GM12878 (cell line): ENCODE measurements around the gene ANKRD37. TPM values are rescaled to one million over a fixed set of nuclear protein-coding genes. Genes with fewer than 3 reads are reported as not detected.

ENCODE experiments used
- ATAC-seq: fragments of 200-7000 bp; cut with Tn5 transposase; 3 replicates; pipeline ENCODE4 v1.9.1; 2020; ENCODE audit warnings: mild to moderate bottlenecking, moderate library complexity
- BruUV-seq: library from RNA; stranded (reverse); fragments of 400-500 nt; replicated peaks from 2 replicates; lab custom pipeline; 2021; lab: Mats Ljungman, UMichigan
- CTCF ChIA-PET: fragments of 300-600 bp; sonication (Branson Sonifier 250); formaldehyde crosslinking; extraction: SDS; loops from one replicate; lab custom pipeline; 2021; ENCODE audit warnings: inconsistent platforms; lab: Yijun Ruan, JAX
- POLR2A ChIA-PET: fragments of 350-600 bp; formaldehyde crosslinking; extraction: SDS; loops from one replicate; lab custom pipeline; 2021; ENCODE audit warnings: inconsistent platforms; lab: Charles Lee
- RAD21 ChIA-PET: fragments of 300-600 bp; sonication (Branson Sonifier 250); formaldehyde crosslinking; loops from one replicate; lab custom pipeline; 2023; ENCODE audit warnings: antibody characterized with exemption; ENCODE audit not compliant: unreplicated experiment; lab: Charles Lee
- SMC1A ChIA-PET: fragments of 300-600 bp; sonication (Branson Sonifier 250); formaldehyde crosslinking; loops from one replicate; lab custom pipeline; 2023; ENCODE audit not compliant: unreplicated experiment, uncharacterized antibody; lab: Charles Lee
- DNase-seq: peaks from one replicate; pipeline ENCODE4 v3.0.0-alpha.2; 2011; ENCODE audit warnings: low read depth, low spot score
- FAIRE-seq: peaks from 3 replicates; lab custom pipeline; 2011; peaks lifted over from hg19 to GRCh38; lab: Jason Lieb, UNC
- H2AFZ ChIP-seq: 2 replicates; pipeline ENCODE4 v1.6.0; 2011; ENCODE audit warnings: low read depth, low read length, control low read depth; ENCODE audit not compliant: control insufficient read depth
- H3K27ac ChIP-seq: 2 replicates; pipeline ENCODE4 v1.5.1; 2011; ENCODE audit warnings: control low read depth; ENCODE audit not compliant: control insufficient read depth, insufficient read depth
- H3K27me3 ChIP-seq, 2 experiments: replicated peaks in 1 of 2; 2 replicates each; pipeline versions ENCODE4 v1.6.0 to v1.6.1; 2011; ENCODE audit warnings: low read length in 1 of 2; ENCODE audit not compliant: control insufficient read depth in 2 of 2, insufficient read depth in 2 of 2
- H3K36me3 ChIP-seq, 2 experiments: 2 replicates each; pipeline ENCODE4 v1.5.1; 2011; ENCODE audit warnings: low read length in 1 of 2; ENCODE audit not compliant: control insufficient read depth in 2 of 2, insufficient read depth in 2 of 2
- H3K4me1 ChIP-seq: 2 replicates; pipeline ENCODE4 v1.6.1; 2011; ENCODE audit warnings: mild to moderate bottlenecking, low read length, moderate library complexity, mixed read lengths; ENCODE audit not compliant: control insufficient read depth, insufficient read depth
- H3K4me2 ChIP-seq: 2 replicates; pipeline ENCODE4 v1.6.0; 2011; ENCODE audit warnings: control low read depth; ENCODE audit not compliant: control insufficient read depth, insufficient read depth
- H3K4me3 ChIP-seq: fragments of 200-600 bp; sonication (generic); 2 replicates; pipeline ENCODE4 v1.5.1; 2016
- H3K79me2 ChIP-seq: 2 replicates; pipeline ENCODE4 v1.6.0; 2011; ENCODE audit warnings: low read length; ENCODE audit not compliant: control insufficient read depth, insufficient read depth
- H3K9ac ChIP-seq: 2 replicates; pipeline ENCODE4 v1.8.0; 2011; ENCODE audit warnings: low read length, control low read depth, mixed read lengths; ENCODE audit not compliant: control insufficient read depth, insufficient read depth
- H3K9me3 ChIP-seq: replicated peaks from 3 replicates; pipeline ENCODE4 v1.5.1; 2011; ENCODE audit warnings: mild to moderate bottlenecking, low read length; ENCODE audit not compliant: control insufficient read depth, insufficient read depth
- H4K20me1 ChIP-seq: 2 replicates; pipeline ENCODE4 v1.6.0; 2011; ENCODE audit not compliant: control insufficient read depth, insufficient read depth
- HDAC6 ChIP-seq: fragments of 200-600 bp; sonication (generic); IDR thresholded peaks from one replicate; pipeline ENCODE4 v1.8.0; 2017; ENCODE audit warnings: antibody characterized with exemption; ENCODE audit not compliant: unreplicated experiment
- JUNB ChIP-seq: IDR thresholded peaks from 2 replicates; pipeline ENCODE4 v1.6.1; 2016; ENCODE audit warnings: antibody characterized with exemption, mild to moderate bottlenecking
- POLR2A ChIP-seq: IDR thresholded peaks from 2 replicates; pipeline ENCODE4 v1.6.1; 2011; ENCODE audit warnings: low read depth, mild to moderate bottlenecking, low read length
- POLR2AphosphoS2 ChIP-seq: IDR thresholded peaks from 2 replicates; pipeline ENCODE4 v1.6.1; 2011; ENCODE audit warnings: low read depth, mild to moderate bottlenecking, low read length, improper control_type of control experiment, moderate library complexity
- POLR2AphosphoS5 ChIP-seq: IDR thresholded peaks from 2 replicates; pipeline ENCODE4 v1.6.1; 2011; ENCODE audit warnings: mild to moderate bottlenecking, low read length, inconsistent platforms
- WGBS: methylation state at CpG from one replicate; pipeline ENCODE4 v1.1.6; 2016; ENCODE audit warnings: low lambda C conversion rate; ENCODE audit not compliant: insufficient replicate concordance, insufficient coverage; ENCODE audit errors: missing lambda C conversion rate; 5-methylcytosine and 5-hydroxymethylcytosine counted together
- in situ Hi-C: fragments of 300-500 bp; cut with MboI; formaldehyde crosslinking; loops from 9 replicates; pipeline ENCODE4 v1.14.3; 2018; ENCODE audit warnings: mixed read lengths
- intact Hi-C: fragments of 100-400 bp; cut with micrococcal nuclease; formaldehyde crosslinking; loops from one replicate; pipeline ENCODE4 v1.14.2; 2022; ENCODE audit not compliant: unreplicated experiment
- polyA plus RNA-seq, 11 experiments: library from polyadenylated mRNA; depleted of rRNA in 4 of 11; unstranded in 6 of 11; stranded (reverse) in 5 of 11; fragments of >200 nt; fragmentation: Nextera tagmentation in 4 of 11; fragmentation: Illumina TruSeq in 1 of 11; extraction: Ambion mirVana in 4 of 11; extraction: Trizol in 1 of 11; gene quantifications; 1 replicate in 1 of 11; 2 replicates in 10 of 11; pipeline versions ENCODE4 v1.2.1 to v1.2.3, GENCODE V29; 2011 to 2016; ENCODE audit warnings: inconsistent platforms in 2 of 11, missing spikeins in 2 of 11, low read depth in 1 of 11
- total RNA-seq, 4 experiments: library from RNA; depleted of rRNA in 3 of 4; stranded (reverse); fragments of >200 nt in 3 of 4; fragmentation: Illumina TruSeq in 1 of 4; extraction: Trizol in 1 of 4; gene quantifications; 2 replicates each; pipeline versions ENCODE4 v1.2.1 to v1.2.3, GENCODE V29; 2013 to 2021

Gene ANKRD37
- total and polyA plus RNA-seq, 10 of the 15 experiments (the other 5 are each of a cell fraction or from before 2014, with no cell fraction given), result 10.6 to 67.9 (median 24.2) TPM

- H2AFZ ChIP-seq, result no peak overlapping the region
- H3K9me3 ChIP-seq, result no peaks in the 10 kb centered on the region
- no peaks in the 10 kb centered on the region for H4K20me1 ChIP-seq
- no peak overlapping the region for H3K4me2 ChIP-seq
- H3K4me3 ChIP-seq, result no peak overlapping the region
- no peaks in the 10 kb centered on the region for H3K36me3 ChIP-seq
- intact Hi-C loops (no loop called here), in situ Hi-C loops (no loop called here)
- ChIA-PET CTCF (no interaction called here), POLR2A (no interaction called here), SMC1A (interaction anchor here (1.9 kb wide), 1 partner anchor 11 kb away, joined by 4 read pairs; no protein-coding TSS in a partner anchor), RAD21 (no interaction called here)
- TF ChIP-seq POLR2AphosphoS5 (peak; percentile 40; the same call in 1 of the 2 replicates), JUNB (no peak), POLR2A (peak; percentile 30; the same call in 1 of the 2 replicates)
- no TSS peak for BruUV-seq
- no peaks in the 10 kb centered on the region for H3K27me3 ChIP-seq
- H3K4me1 ChIP-seq, result 0 out of 2 replicates have a peak, but pooled peaks cover 3% of the 10 kb centered on the region
- DNase-seq, result no peak
- no peak for FAIRE-seq
- no peak overlapping the region for H3K27ac ChIP-seq
- no peak overlapping the region for H3K9ac ChIP-seq
- H3K79me2 ChIP-seq, result no peaks in the 10 kb centered on the region
- 95% methylated on average over 12 of the region's 12 CpGs for WGBS
- no peak for ATAC-seq
These were observed 8.7 kb upstream of the ANKRD37 start for GRCh38 chr4:185387957-185388356.

- H3K4me3 ChIP-seq, result no peak overlapping the region
- ChIA-PET POLR2A (no interaction called here), CTCF (interaction anchor here (1.4 kb wide), 1 partner anchor 182 kb away, joined by 3 read pairs; the partner anchor contains the start of gene SNX25)
These were observed 5.7 kb upstream of the ANKRD37 start for GRCh38 chr4:185390941-185391340.

More at GRCh38 chr4:185390941-185391340, 5.7 kb upstream of the ANKRD37 start:
- WGBS, result 91% methylated on average over 6 of the region's 6 CpGs
- Histone ChIP-seq H3K27ac (no peak overlapping the region), H3K9me3 (no peaks in the 10 kb centered on the region), H3K36me3 (no peaks in the 10 kb centered on the region), H4K20me1 (no peaks in the 10 kb centered on the region), H3K4me1 (peaks cover 19% of the 10 kb centered on the region), H3K27me3 (no peaks in the 10 kb centered on the region), H3K4me2 (no peak overlapping the region), H3K9ac (no peak overlapping the region), H3K79me2 (peaks cover 22% of the 10 kb centered on the region), H2AFZ (no peak overlapping the region)
- RAD21 ChIA-PET, result no interaction called here
- intact Hi-C loops, result no loop called here
- ATAC-seq, result no peak
- FAIRE-seq, result no peak
- TF ChIP-seq POLR2AphosphoS2, result 0 out of 2 replicates have a peak, but pooled peaks have one; percentile 1
- no peak for TF ChIP-seq HDAC6
- SMC1A ChIA-PET, result interaction anchor here (0.6 to 0.9 kb wide), 2 partner anchors 46 to 1173 kb away, joined by 3 read pairs; no protein-coding TSS in a partner anchor
- in situ Hi-C loops, result no loop called here
- no TSS peak for BruUV-seq
- DNase-seq, result no peak
